ENCODE data around the gene NFIB. TPM values are rescaled to one million over a fixed set of nuclear protein-coding genes. Genes with fewer than 3 reads are reported as not detected.

The NFIB gene
- total RNA-seq, 1 experiment from 2014 or later = 14.3 TPM

DNA sequence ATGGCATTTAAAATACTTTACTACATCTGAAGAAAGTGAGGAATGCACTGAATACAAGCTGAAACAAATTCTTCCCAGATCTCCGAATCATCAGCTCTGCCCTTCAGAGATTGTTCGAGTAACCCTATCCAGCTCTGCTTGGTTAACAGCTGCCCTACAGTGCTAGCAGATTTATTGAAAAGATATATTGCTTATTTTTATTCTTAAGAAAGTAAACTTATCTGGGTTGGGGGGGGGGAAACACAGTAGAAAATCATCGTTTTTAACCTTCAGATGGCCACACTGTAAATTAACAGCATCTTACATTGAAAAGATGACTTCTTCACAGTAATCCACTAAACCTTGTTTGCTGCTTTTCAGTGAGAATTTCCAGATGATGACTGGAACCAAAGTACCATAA lies 210.8 kb downstream of the NFIB start:
- Histone ChIP-seq H3T11ph (ENCODE audit: low read length) (no peak overlapping the region), H3K4ac (ENCODE audit: low read depth, low read length) (no peak overlapping the region), H3K9ac (ENCODE audit: extremely low read depth, insufficient read length, low read length) (no peak overlapping the region), H3K27me3 (ENCODE audit: insufficient read depth, low read length) (no peaks in the 10 kb centered on the region), H3K9me3 (ENCODE audit: control insufficient read depth, low read depth, low read length) (no peaks in the 10 kb centered on the region), H2BK15ac (ENCODE audit: low read depth, low read length) (no peak overlapping the region), H2AFZ (ENCODE audit: low read length) (no peak overlapping the region), H3K79me1 (ENCODE audit: insufficient read depth, low read depth, low read length, poor library complexity, severe bottlenecking) (no peaks in the 10 kb centered on the region), H2BK12ac (ENCODE audit: insufficient read length, low read depth, low read length) (no peak overlapping the region), H3K4me2 (ENCODE audit: insufficient read depth, insufficient read length, low read length) (no peak overlapping the region), H2AK5ac (ENCODE audit: insufficient read length, low read length) (no peak overlapping the region), H3K27ac (ENCODE audit: insufficient read length, low read depth, low read length) (no peak overlapping the region), H4K5ac (ENCODE audit: insufficient read length, low read depth, low read length) (no peak overlapping the region), H2BK120ac (ENCODE audit: low read depth, low read length, poor library complexity, severe bottlenecking) (no peak overlapping the region), H3K56ac (ENCODE audit: insufficient read length, low read depth, low read length) (no peak overlapping the region), H3K23me2 (ENCODE audit: insufficient read length, low read depth, low read length, poor library complexity, severe bottlenecking) (no peaks in the 10 kb centered on the region), H3K79me2 (ENCODE audit: insufficient read depth, low read length) (no peaks in the 10 kb centered on the region), H3K23ac (ENCODE audit: insufficient read length, low read depth, low read length) (no peak overlapping the region), H4K8ac (replicated peaks; ENCODE audit: insufficient read length, low read depth, low read length) (no peak overlapping the region), H3K4me1 (ENCODE audit: insufficient read depth, low read length) (peaks cover 3% of the 10 kb centered on the region; the same call in 1 of the 2 replicates), H2BK5ac (ENCODE audit: insufficient read length, low read length) (no peak overlapping the region), H3K18ac (ENCODE audit: insufficient read length, low read depth, low read length) (no peak overlapping the region), H4K20me1 (ENCODE audit: control insufficient read depth, insufficient read depth, insufficient read length) (no peaks in the 10 kb centered on the region), H2BK20ac (ENCODE audit: low read depth, low read length, poor library complexity, severe bottlenecking) (no peak overlapping the region), H3K14ac (ENCODE audit: insufficient read depth, low read length) (no peak overlapping the region), H4K91ac (ENCODE audit: insufficient read length, low read depth, low read length) (no peak overlapping the region)
- H3K9me3 Mint-ChIP-seq = no peaks in the 10 kb centered on the region
- H3K4me1 Mint-ChIP-seq = peaks cover 29 to 32% of the 10 kb centered on the region in 2 experiments
- no peaks in the 10 kb centered on the region for H3K36me3 Mint-ChIP-seq (ENCODE audit: insufficient read depth in 1 of 3, low read depth in 3 of 3)
- no peak overlapping the region for H3K4me3 Mint-ChIP-seq
- TF ChIP-seq, protein P1, sequence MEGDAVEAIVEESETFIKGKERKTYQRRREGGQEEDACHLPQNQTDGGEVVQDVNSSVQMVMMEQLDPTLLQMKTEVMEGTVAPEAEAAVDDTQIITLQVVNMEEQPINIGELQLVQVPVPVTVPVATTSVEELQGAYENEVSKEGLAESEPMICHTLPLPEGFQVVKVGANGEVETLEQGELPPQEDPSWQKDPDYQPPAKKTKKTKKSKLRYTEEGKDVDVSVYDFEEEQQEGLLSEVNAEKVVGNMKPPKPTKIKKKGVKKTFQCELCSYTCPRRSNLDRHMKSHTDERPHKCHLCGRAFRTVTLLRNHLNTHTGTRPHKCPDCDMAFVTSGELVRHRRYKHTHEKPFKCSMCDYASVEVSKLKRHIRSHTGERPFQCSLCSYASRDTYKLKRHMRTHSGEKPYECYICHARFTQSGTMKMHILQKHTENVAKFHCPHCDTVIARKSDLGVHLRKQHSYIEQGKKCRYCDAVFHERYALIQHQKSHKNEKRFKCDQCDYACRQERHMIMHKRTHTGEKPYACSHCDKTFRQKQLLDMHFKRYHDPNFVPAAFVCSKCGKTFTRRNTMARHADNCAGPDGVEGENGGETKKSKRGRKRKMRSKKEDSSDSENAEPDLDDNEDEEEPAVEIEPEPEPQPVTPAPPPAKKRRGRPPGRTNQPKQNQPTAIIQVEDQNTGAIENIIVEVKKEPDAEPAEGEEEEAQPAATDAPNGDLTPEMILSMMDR (conservative IDR thresholded peaks at IDR 0.05) = no peak
- WGBS (ENCODE audit: extremely low coverage, insufficient read length, low lambda C conversion rate) = no CpG with 5 or more reads among the region's 3 CpGs
- H3K27me3 Mint-ChIP-seq (ENCODE audit: low read depth) = no peaks in the 10 kb centered on the region
- no peak for DNase-seq
- H3K27ac Mint-ChIP-seq = no peak overlapping the region

All from H9 (cell line).